ENCODE measurements around the gene BEAN1.
A peak's percentile ranks its signal among the peaks of the same experiment; 100 is the strongest.

The BEAN1 gene

DNA sequence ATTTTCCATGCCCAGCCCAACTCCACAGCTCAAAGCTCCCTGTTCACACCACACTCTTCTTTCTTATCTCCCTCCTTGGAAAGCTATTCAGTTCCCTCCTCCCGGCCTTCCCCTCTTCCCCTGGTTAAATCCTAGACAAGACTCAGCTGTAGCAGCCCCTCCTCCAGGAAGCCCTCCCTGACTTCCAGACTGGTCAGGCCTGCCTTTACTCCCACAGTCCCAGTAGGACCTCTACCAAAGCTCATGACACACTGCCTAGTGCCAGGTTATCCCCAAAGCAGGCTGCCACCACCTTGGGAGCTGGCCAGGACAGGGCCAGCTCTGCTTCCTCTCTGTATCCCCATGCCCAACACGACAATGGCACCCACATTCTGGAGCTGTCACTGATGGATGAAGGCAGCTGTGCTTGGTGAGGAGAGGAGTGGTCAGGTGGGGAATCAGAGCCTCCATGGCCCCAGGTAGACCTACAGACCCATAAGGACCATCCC is 50.0 kb downstream of the BEAN1 start:
- Histone ChIP-seq H3K23ac (ENCODE audit: low read length) (no peak overlapping the region), H3K56ac (ENCODE audit: low read length) (no peak overlapping the region), H3K27ac (ENCODE audit: low read depth, low read length) (no peak overlapping the region), H3K4me3 (ENCODE audit: low read length) (no peak overlapping the region), H2BK5ac (ENCODE audit: low read length) (no peak overlapping the region), H3K27me3 (ENCODE audit: insufficient read depth, low read length, poor library complexity) (no peaks in the 10 kb centered on the region), H3K9ac (ENCODE audit: low read length) (no peak overlapping the region), H3K18ac (ENCODE audit: low read length) (no peak overlapping the region), H2BK120ac (ENCODE audit: low read depth, low read length) (no peak overlapping the region), H3K4me1 (ENCODE audit: control insufficient read depth, low read depth, low read length) (no peaks in the 10 kb centered on the region), H2AK5ac (ENCODE audit: low read length) (no peak overlapping the region), H3K79me2 (ENCODE audit: control insufficient read depth, insufficient read depth, low read length) (no peaks in the 10 kb centered on the region), H3K79me1 (ENCODE audit: low read length) (no peaks in the 10 kb centered on the region), H2BK15ac (replicated peaks; ENCODE audit: low read depth) (no peak overlapping the region), H3K4me2 (ENCODE audit: low read length) (no peak overlapping the region), H4K5ac (ENCODE audit: low read length) (no peak overlapping the region), H3K4ac (ENCODE audit: low read depth, low read length) (no peak overlapping the region), H3K36me3 (ENCODE audit: control insufficient read depth, insufficient read depth, low read length) (no peaks in the 10 kb centered on the region), H4K8ac (ENCODE audit: low read depth, low read length) (no peak overlapping the region)
- WGBS (ENCODE audit: extremely low coverage, insufficient coverage, low lambda C conversion rate): no CpG with 5 or more reads among the region's 2 CpGs
- DNase-seq: peak; percentile 37

DNA sequence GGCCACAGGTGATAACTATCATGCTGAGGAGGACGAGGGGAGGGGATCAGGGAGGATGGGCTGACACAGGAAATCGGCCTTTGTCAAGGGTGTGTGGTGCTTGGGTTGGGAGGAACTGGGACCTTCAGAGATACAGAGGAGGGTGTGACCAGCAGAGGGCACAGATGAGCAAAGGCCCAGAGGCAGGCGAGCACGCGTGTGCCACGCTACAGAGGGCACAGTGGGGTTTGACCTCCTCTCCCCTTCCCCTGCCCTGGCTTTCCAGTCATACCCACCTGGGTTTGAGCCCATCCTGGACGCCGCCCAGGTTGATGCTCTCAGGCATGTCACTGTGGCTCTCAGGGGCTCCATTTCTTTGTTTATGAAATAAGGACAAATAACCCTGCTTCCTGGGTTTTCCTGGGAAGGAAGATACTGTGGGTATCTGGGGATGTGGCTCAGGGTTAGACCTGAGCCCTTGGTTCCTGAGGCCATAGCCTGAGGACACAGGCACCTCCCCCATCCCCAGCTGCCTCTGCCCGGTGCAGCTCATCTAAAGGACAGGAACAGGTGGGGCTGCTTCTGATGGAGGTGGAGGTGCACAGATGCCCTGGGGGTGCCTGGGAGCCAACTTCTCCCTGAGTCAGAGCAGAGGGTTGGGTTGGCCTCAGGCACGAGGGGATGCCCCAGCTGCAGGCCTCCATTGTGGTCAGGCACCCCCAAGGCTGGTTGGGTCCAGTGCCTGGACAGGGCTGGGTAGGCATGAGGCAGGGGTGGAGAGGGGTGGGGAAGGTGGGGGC is 51.8 kb downstream of the BEAN1 start:
- DNase-seq: peak; percentile 92
- Histone ChIP-seq H3K79me1 (ENCODE audit: low read length) (no peaks in the 10 kb centered on the region), H2BK5ac (ENCODE audit: low read length) (no peak overlapping the region), H2AK5ac (ENCODE audit: low read length) (no peak overlapping the region), H3K9ac (ENCODE audit: low read length) (no peak overlapping the region), H2BK15ac (replicated peaks; ENCODE audit: low read depth) (no peak overlapping the region), H3K79me2 (ENCODE audit: control insufficient read depth, insufficient read depth, low read length) (no peaks in the 10 kb centered on the region), H4K5ac (ENCODE audit: low read length) (no peak overlapping the region), H3K27ac (ENCODE audit: low read depth, low read length) (no peak overlapping the region), H4K8ac (ENCODE audit: low read depth, low read length) (no peak overlapping the region), H3K36me3 (ENCODE audit: control insufficient read depth, insufficient read depth, low read length) (no peaks in the 10 kb centered on the region), H3K4ac (ENCODE audit: low read depth, low read length) (no peak overlapping the region), H3K4me2 (ENCODE audit: low read length) (no peak overlapping the region), H3K4me1 (ENCODE audit: control insufficient read depth, low read depth, low read length) (no peaks in the 10 kb centered on the region), H3K23ac (ENCODE audit: low read length) (no peak overlapping the region), H3K4me3 (ENCODE audit: low read length) (no peak overlapping the region), H3K27me3 (ENCODE audit: insufficient read depth, low read length, poor library complexity) (no peaks in the 10 kb centered on the region), H2BK120ac (ENCODE audit: low read depth, low read length) (no peak overlapping the region), H3K56ac (ENCODE audit: low read length) (peak overlapping the region; percentile 63), H3K18ac (ENCODE audit: low read length) (no peak overlapping the region)
- WGBS (ENCODE audit: extremely low coverage, insufficient coverage, low lambda C conversion rate): no CpG with 5 or more reads among the region's 10 CpGs

- H3K9ac ChIP-seq (ENCODE audit: low read length): no peak overlapping the region
- no peak overlapping the region for H2BK120ac ChIP-seq (ENCODE audit: low read depth, low read length)
- H3K4me1 ChIP-seq (ENCODE audit: control insufficient read depth, low read depth, low read length): no peaks in the 10 kb centered on the region
- H3K4me3 ChIP-seq (ENCODE audit: low read length): no peak overlapping the region
- no peak overlapping the region for H2BK5ac ChIP-seq (ENCODE audit: low read length)
- H2BK15ac ChIP-seq (replicated peaks; ENCODE audit: low read depth): no peak overlapping the region
- H2AK5ac ChIP-seq (ENCODE audit: low read length): no peak overlapping the region
- H4K5ac ChIP-seq (ENCODE audit: low read length): no peak overlapping the region
- no peak overlapping the region for H3K56ac ChIP-seq (ENCODE audit: low read length)
- H3K79me2 ChIP-seq (ENCODE audit: control insufficient read depth, insufficient read depth, low read length): no peaks in the 10 kb centered on the region
- H3K36me3 ChIP-seq (ENCODE audit: control insufficient read depth, insufficient read depth, low read length): no peaks in the 10 kb centered on the region
- no peak overlapping the region for H3K27ac ChIP-seq (ENCODE audit: low read depth, low read length)
- H3K18ac ChIP-seq (ENCODE audit: low read length): no peak overlapping the region
- no peaks in the 10 kb centered on the region for H3K79me1 ChIP-seq (ENCODE audit: low read length)
- no peak overlapping the region for H3K4me2 ChIP-seq (ENCODE audit: low read length)
- no peak overlapping the region for H3K4ac ChIP-seq (ENCODE audit: low read depth, low read length)
- H4K8ac ChIP-seq (ENCODE audit: low read depth, low read length): no peak overlapping the region
- H3K23ac ChIP-seq (ENCODE audit: low read length): no peak overlapping the region
- DNase-seq: no peak
- WGBS (ENCODE audit: extremely low coverage, insufficient coverage, low lambda C conversion rate): no CpG with 5 or more reads among the region's 5 CpGs
- H3K27me3 ChIP-seq (ENCODE audit: insufficient read depth, low read length, poor library complexity): no peaks in the 10 kb centered on the region
Observed at GRCh38 chr16:66479661-66480264, 52.7 kb downstream of the BEAN1 start.

DNA sequence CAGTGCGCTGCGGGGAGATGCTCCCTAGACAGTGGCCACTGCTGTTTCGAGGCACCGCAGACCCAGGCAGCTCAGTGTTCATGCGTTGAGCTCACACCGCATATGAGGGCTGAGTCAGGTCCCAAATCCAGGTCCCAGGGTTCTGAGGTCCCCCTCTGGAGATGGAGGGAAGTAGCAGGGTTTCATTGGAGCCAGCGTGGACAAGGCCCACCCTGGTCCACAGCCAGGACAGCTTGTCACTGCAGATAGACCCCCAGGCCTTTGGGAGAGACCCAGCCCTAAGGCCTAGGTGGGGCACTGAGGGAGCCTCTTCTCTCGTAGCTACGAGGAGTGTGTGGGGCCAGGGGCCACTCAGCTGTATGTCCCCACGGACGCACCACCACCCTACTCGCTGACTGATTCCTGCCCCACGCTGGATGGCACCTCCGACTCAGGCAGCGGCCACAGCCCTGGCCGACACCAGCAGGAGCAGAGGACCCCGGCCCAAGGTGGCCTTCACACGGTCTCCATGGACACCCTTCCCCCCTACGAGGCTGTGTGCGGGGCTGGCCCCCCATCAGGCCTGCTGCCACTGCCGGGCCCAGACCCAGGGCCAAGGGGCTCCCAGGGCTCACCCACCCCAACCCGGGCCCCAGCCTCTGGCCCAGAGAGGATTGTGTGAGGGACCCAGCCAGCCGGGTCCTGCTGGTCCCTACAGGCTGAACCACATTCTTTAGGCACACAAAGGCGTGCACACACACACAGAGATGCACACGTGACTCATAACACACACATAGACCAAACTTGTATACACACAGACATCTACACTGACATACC is 53.4 kb downstream of the BEAN1 start:
- H3K27ac ChIP-seq (ENCODE audit: low read depth, low read length): no peak overlapping the region

DNA sequence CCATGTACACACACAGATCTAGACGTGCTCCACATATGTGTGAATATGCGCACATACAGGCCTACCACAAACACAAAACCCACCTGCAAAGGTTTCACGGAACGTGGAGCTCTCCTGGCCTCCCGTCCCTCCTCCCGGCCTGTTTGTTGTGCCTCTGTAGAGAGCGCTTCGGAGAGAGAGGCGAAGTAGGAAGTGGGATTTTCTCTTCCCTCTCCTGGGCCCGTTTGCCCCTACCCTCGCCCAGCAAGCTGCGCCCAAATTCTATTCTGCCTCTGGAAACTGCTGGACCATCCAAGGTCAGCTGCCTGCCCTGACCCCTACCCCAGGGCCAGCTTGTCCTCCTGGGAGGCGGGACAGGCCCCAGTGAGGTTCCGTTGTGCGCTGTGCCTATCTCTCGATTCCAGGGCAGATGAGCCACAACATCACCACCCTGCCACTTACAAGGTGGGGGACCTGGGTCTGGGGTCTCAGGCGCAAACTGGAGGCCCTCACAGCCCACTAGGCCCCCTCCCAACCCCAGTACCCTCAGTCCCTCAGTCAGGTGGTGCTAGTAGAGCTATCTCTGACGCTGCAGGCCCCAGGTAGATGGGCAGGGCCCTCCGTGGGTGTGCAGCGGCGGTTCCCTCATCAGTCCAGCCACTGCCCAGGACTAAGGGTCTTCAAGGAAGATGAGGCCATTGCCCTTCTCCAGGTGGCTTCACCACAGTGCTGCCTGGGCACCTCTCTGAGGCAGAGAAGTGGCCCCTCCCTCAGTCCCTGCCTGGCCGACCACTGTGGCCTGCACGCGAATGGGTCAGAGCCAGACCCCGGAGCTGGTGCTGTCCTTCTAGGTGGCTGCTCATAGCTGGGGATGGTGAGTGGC is 54.2 kb downstream of the BEAN1 start:
- Histone ChIP-seq H3K79me2 (ENCODE audit: control insufficient read depth, insufficient read depth, low read length) (no peaks in the 10 kb centered on the region), H2BK15ac (replicated peaks; ENCODE audit: low read depth) (no peak overlapping the region), H3K4ac (ENCODE audit: low read depth, low read length) (no peak overlapping the region), H3K4me2 (ENCODE audit: low read length) (no peak overlapping the region), H3K18ac (ENCODE audit: low read length) (no peak overlapping the region), H2BK5ac (ENCODE audit: low read length) (no peak overlapping the region), H3K4me1 (ENCODE audit: control insufficient read depth, low read depth, low read length) (no peaks in the 10 kb centered on the region), H3K23ac (ENCODE audit: low read length) (no peak overlapping the region), H3K9ac (ENCODE audit: low read length) (no peak overlapping the region), H4K5ac (ENCODE audit: low read length) (no peak overlapping the region), H3K27ac (ENCODE audit: low read depth, low read length) (no peak overlapping the region), H2AK5ac (ENCODE audit: low read length) (no peak overlapping the region), H3K27me3 (ENCODE audit: insufficient read depth, low read length, poor library complexity) (no peaks in the 10 kb centered on the region), H3K56ac (ENCODE audit: low read length) (no peak overlapping the region), H3K36me3 (ENCODE audit: control insufficient read depth, insufficient read depth, low read length) (no peaks in the 10 kb centered on the region), H4K8ac (ENCODE audit: low read depth, low read length) (no peak overlapping the region), H3K4me3 (ENCODE audit: low read length) (no peak overlapping the region), H3K79me1 (ENCODE audit: low read length) (no peaks in the 10 kb centered on the region), H2BK120ac (ENCODE audit: low read depth, low read length) (no peak overlapping the region)
- no peak for DNase-seq
- WGBS (ENCODE audit: extremely low coverage, insufficient coverage, low lambda C conversion rate): no CpG with 5 or more reads among the region's 25 CpGs

More for the DNA sequence above, 53.4 kb downstream of the BEAN1 start:
- no peaks in the 10 kb centered on the region for H3K27me3 ChIP-seq (ENCODE audit: insufficient read depth, low read length, poor library complexity)
- no peak overlapping the region for H3K4ac ChIP-seq (ENCODE audit: low read depth, low read length)
- H4K5ac ChIP-seq (ENCODE audit: low read length): no peak overlapping the region
- no peak overlapping the region for H3K18ac ChIP-seq (ENCODE audit: low read length)
- no CpG with 5 or more reads among the region's 25 CpGs for WGBS (ENCODE audit: extremely low coverage, insufficient coverage, low lambda C conversion rate)
- no peak overlapping the region for H3K56ac ChIP-seq (ENCODE audit: low read length)
- no peak for DNase-seq
- no peak overlapping the region for H2AK5ac ChIP-seq (ENCODE audit: low read length)
- no peak overlapping the region for H2BK5ac ChIP-seq (ENCODE audit: low read length)
- H4K8ac ChIP-seq (ENCODE audit: low read depth, low read length): no peak overlapping the region
- H2BK120ac ChIP-seq (ENCODE audit: low read depth, low read length): no peak overlapping the region
- no peak overlapping the region for H2BK15ac ChIP-seq (replicated peaks; ENCODE audit: low read depth)
- no peak overlapping the region for H3K4me3 ChIP-seq (ENCODE audit: low read length)
- no peaks in the 10 kb centered on the region for H3K79me1 ChIP-seq (ENCODE audit: low read length)
- H3K4me2 ChIP-seq (ENCODE audit: low read length): no peak overlapping the region
- no peaks in the 10 kb centered on the region for H3K4me1 ChIP-seq (ENCODE audit: control insufficient read depth, low read depth, low read length)
- no peak overlapping the region for H3K9ac ChIP-seq (ENCODE audit: low read length)
- no peak overlapping the region for H3K23ac ChIP-seq (ENCODE audit: low read length)
- H3K79me2 ChIP-seq (ENCODE audit: control insufficient read depth, insufficient read depth, low read length): no peaks in the 10 kb centered on the region
- H3K36me3 ChIP-seq (ENCODE audit: control insufficient read depth, insufficient read depth, low read length): no peaks in the 10 kb centered on the region

Data from mesendoderm (in vitro differentiated cells).